Keratinocyte (primary cell): Measurements from ENCODE around the gene SIK2. TPM values are rescaled to one million over a fixed set of nuclear protein-coding genes. Genes with fewer than 3 reads are reported as not detected.

Experiments used
- DNase-seq: peaks from one replicate; pipeline ENCODE4 v3.0.0-alpha.2; 2011; ENCODE audit warnings: low read depth, missing footprints, low spot score
- FAIRE-seq: peaks from 2 replicates; lab custom pipeline; 2011; peaks lifted over from hg19 to GRCh38; lab: Jason Lieb, UNC
- H2AFZ ChIP-seq: 2 replicates; pipeline ENCODE4 v1.6.0; 2012; ENCODE audit warnings: low read length, control low read depth, inconsistent platforms; ENCODE audit not compliant: control insufficient read depth
- H3K27ac ChIP-seq: 2 replicates; pipeline ENCODE4 v1.5.1; 2011; ENCODE audit warnings: low read length; ENCODE audit not compliant: control insufficient read depth, insufficient read depth
- H3K27me3 ChIP-seq: 3 replicates; pipeline ENCODE4 v1.6.0; 2011; ENCODE audit warnings: low read length; ENCODE audit not compliant: control insufficient read depth, insufficient read depth; ENCODE audit errors: extremely low read depth
- H3K36me3 ChIP-seq, 2 experiments: 2 replicates in 1 of 2; 3 replicates in 1 of 2; pipeline ENCODE4 v1.5.1; 2011; ENCODE audit warnings: low read length in 2 of 2, mild to moderate bottlenecking in 1 of 2; ENCODE audit not compliant: control insufficient read depth in 2 of 2, insufficient read depth in 2 of 2; ENCODE audit errors: extremely low read depth in 1 of 2
- H3K4me1 ChIP-seq: 3 replicates; pipeline ENCODE4 v1.5.1; 2011; ENCODE audit warnings: low read length; ENCODE audit not compliant: control insufficient read depth, insufficient read depth; ENCODE audit errors: extremely low read depth
- H3K4me2 ChIP-seq: 3 replicates; pipeline ENCODE4 v1.6.0; 2011; ENCODE audit warnings: low read depth, low read length; ENCODE audit not compliant: control insufficient read depth, insufficient read depth; ENCODE audit errors: extremely low read depth
- H3K4me3 ChIP-seq, 3 experiments: fragments of 200-600 bp in 1 of 3; sonication (generic) in 1 of 3; 2 replicates in 2 of 3; 3 replicates in 1 of 3; pipeline ENCODE4 v1.5.1; 2011 to 2016; ENCODE audit warnings: low read length in 3 of 3, mild to moderate bottlenecking in 3 of 3, control low read depth in 2 of 3, inconsistent platforms in 1 of 3, low read depth in 1 of 3, mixed read lengths in 1 of 3, mixed run types in 1 of 3, moderate library complexity in 1 of 3; ENCODE audit not compliant: control insufficient read depth in 2 of 3, insufficient read depth in 2 of 3; ENCODE audit errors: extremely low read depth in 1 of 3
- H3K79me2 ChIP-seq: 2 replicates; pipeline ENCODE4 v1.6.0; 2012; ENCODE audit warnings: low read length; ENCODE audit not compliant: control insufficient read depth, insufficient read depth
- H3K9ac ChIP-seq: 3 replicates; pipeline ENCODE4 v1.6.0; 2011; ENCODE audit warnings: low read length; ENCODE audit not compliant: control insufficient read depth, insufficient read depth; ENCODE audit errors: extremely low read depth
- H3K9me1 ChIP-seq: 3 replicates; pipeline ENCODE4 v1.6.0; 2011; ENCODE audit warnings: low read length; ENCODE audit not compliant: control insufficient read depth, insufficient read depth; ENCODE audit errors: extremely low read depth
- H3K9me3 ChIP-seq: 2 replicates; pipeline ENCODE4 v1.5.1; 2012; ENCODE audit warnings: low read depth, low read length; ENCODE audit not compliant: control insufficient read depth
- H4K20me1 ChIP-seq: 3 replicates; pipeline ENCODE4 v1.6.0; 2011; ENCODE audit warnings: low read length; ENCODE audit not compliant: control insufficient read depth, insufficient read depth; ENCODE audit errors: extremely low read depth
- CTCF ChIP-seq, 3 experiments: IDR thresholded peaks in 1 of 3; conservative IDR thresholded peaks in 1 of 3; optimal IDR thresholded peaks in 1 of 3; 2 replicates in 2 of 3; 3 replicates in 1 of 3; pipeline versions ENCODE3 to v1.5.1; 2011; ENCODE audit warnings: low read length in 3 of 3, mild to moderate bottlenecking in 3 of 3, moderate library complexity in 2 of 3, control low read depth in 1 of 3, inconsistent platforms in 1 of 3; ENCODE audit not compliant: insufficient read depth in 2 of 3; ENCODE audit errors: extremely low read depth in 1 of 3
- EZH2 ChIP-seq: IDR thresholded peaks from one replicate; pipeline ENCODE4 v1.6.1; 2012; ENCODE audit warnings: inconsistent platforms, mild to moderate bottlenecking, low read length, moderate library complexity
- dilution Hi-C: fragments of 300-500 bp; cut with MboI; formaldehyde crosslinking; loops from one replicate; pipeline ENCODE4 v1.7.0; 2020; ENCODE audit warnings: low sequenced_read_pairs; ENCODE audit not compliant: extremely low pct_ligation_motif_present
- polyA plus RNA-seq, 5 experiments: library from polyadenylated mRNA; depleted of rRNA in 3 of 5; stranded (reverse) in 3 of 5; stranded (forward) in 1 of 5; unstranded in 1 of 5; fragments of >200 nt; gene quantifications; 1 replicate in 1 of 5; 2 replicates in 3 of 5; 3 replicates in 1 of 5; pipeline versions ENCODE4 v1.2.1 to v1.2.3, GENCODE V29; 2011 to 2012; ENCODE audit warnings: missing spikeins in 2 of 5, low read depth in 1 of 5, low replicate concordance in 1 of 5

SIK2 gene
- polyA plus RNA-seq, 1 donor (not counting 4 experiments of a cell fraction or from before 2014, with no cell fraction given), result 10.0 TPM

DNA sequence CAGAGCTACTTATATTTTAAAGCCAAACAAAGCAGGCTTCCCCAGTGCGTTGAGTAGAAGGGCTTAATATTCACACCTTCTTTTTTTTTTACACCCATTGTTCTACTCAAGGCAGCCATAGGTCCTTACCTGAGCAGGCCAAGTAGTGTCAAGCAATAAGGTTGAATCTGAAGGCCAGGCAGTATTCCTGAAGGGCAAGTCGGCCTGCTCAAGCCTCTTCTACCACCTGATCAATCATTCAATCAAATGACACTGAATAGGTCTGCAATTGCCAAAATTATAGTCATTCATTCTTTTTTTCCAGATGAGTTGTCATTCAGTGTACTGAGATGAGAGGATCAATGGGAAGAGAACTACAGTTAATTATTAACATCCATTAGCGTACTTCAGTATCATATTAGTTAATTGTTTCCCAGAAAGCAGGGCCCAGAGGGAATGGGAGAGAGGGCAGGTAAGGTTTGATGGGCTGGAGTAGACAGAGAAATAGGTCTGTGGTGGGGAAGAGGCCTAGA, 175.9 kb downstream of the SIK2 start:
- Histone ChIP-seq H3K4me3 (no peak overlapping the region), H2AFZ (no peak overlapping the region), H3K79me2 (no peaks in the 10 kb centered on the region), H4K20me1 (no peaks in the 10 kb centered on the region), H3K27ac (no peak overlapping the region), H3K9me3 (no peaks in the 10 kb centered on the region), H3K36me3 (peaks cover 0 to 2% of the 10 kb centered on the region in 2 experiments), H3K9me1 (no peaks in the 10 kb centered on the region), H3K4me1 (no peaks in the 10 kb centered on the region), H3K27me3 (no peaks in the 10 kb centered on the region), H3K9ac (no peak overlapping the region), H3K4me2 (no peak overlapping the region)
- dilution Hi-C loops, result no loop called here
- FAIRE-seq (no peak), DNase-seq (no peak)
- TF ChIP-seq CTCF (optimal IDR thresholded peaks at IDR 0.05 in 1 of 3, IDR thresholded peaks at IDR 0.05 in 1 of 3, conservative IDR thresholded peaks at IDR 0.05 in 1 of 3; ENCODE audit: extremely low read depth in 1 of 3, insufficient read depth in 2 of 3, low read length in 3 of 3) (no peak), EZH2 (no peak)

GRCh38 chr11:111779118-111779517, 176.9 kb downstream of the SIK2 start:
- H3K9me3 ChIP-seq, result no peaks in the 10 kb centered on the region
- H3K27ac ChIP-seq, result no peak overlapping the region
- H3K36me3 ChIP-seq, result peaks cover 0 to 3% of the 10 kb centered on the region in 2 experiments
- H2AFZ ChIP-seq, result no peak overlapping the region
- H3K79me2 ChIP-seq, result no peaks in the 10 kb centered on the region
- dilution Hi-C loops, result no loop called here
- no peak for FAIRE-seq
- H3K4me3 ChIP-seq, result no peak overlapping the region
- TF ChIP-seq CTCF (optimal IDR thresholded peaks at IDR 0.05 in 1 of 3, IDR thresholded peaks at IDR 0.05 in 1 of 3, conservative IDR thresholded peaks at IDR 0.05 in 1 of 3; ENCODE audit: extremely low read depth in 1 of 3, insufficient read depth in 2 of 3, low read length in 3 of 3) (no peak), EZH2 (no peak)
- no peak overlapping the region for H3K4me2 ChIP-seq
- no peaks in the 10 kb centered on the region for H3K27me3 ChIP-seq
- DNase-seq, result no peak
- H3K9ac ChIP-seq, result no peak overlapping the region
- H3K9me1 ChIP-seq, result no peaks in the 10 kb centered on the region
- H3K4me1 ChIP-seq, result no peaks in the 10 kb centered on the region
- no peaks in the 10 kb centered on the region for H4K20me1 ChIP-seq

Other genes starting within 250 kb of the SIK2 start
- gene POU2AF1, start 223.2 kb upstream of the SIK2 start, polyA plus RNA-seq, result 0.21 TPM in 1 of 3 replicates, not detected in the others
- gene BTG4, start 90.1 kb upstream of the SIK2 start, polyA plus RNA-seq, result 0.07 to 0.13 TPM (median 0.12 TPM) in 3 replicates
- gene HOATZ, start 87.7 kb upstream of the SIK2 start, polyA plus RNA-seq, result 0.11 TPM in 1 of 3 replicates, not detected in the others
- 1.1 to 5.1 TPM (median 3.6 TPM) in 3 replicates for gene LAYN, start 61.7 kb upstream of the SIK2 start, polyA plus RNA-seq
- 22.3 to 35.1 TPM (median 33.6 TPM) in 3 replicates for gene PPP2R1B, start 163.9 kb downstream of the SIK2 start, polyA plus RNA-seq